ENCODE results near the gene PNPLA1.

Gene PNPLA1

GRCh38 chr6:36355819-36356218 lies 86.0 kb downstream of the PNPLA1 start:
- DNase-seq, result no peak

- no peak for DNase-seq
Measured at GRCh38 chr6:36357872-36358225, 88.0 kb downstream of the PNPLA1 start.

Measured in anterior cingulate cortex (tissue), 58 donors.